ENCODE measurements around the gene RAB6A. TPM values are rescaled to one million over a fixed set of nuclear protein-coding genes. Genes with fewer than 3 reads are reported as not detected.
"Not testable (repeated sequence)": the region's sequence is repeated elsewhere in the genome, so short reads cannot be mapped to it uniquely, and the experiment has no call there.

The RAB6A gene
- total RNA-seq, 1 experiment from 2014 or later = 101 TPM

DNA sequence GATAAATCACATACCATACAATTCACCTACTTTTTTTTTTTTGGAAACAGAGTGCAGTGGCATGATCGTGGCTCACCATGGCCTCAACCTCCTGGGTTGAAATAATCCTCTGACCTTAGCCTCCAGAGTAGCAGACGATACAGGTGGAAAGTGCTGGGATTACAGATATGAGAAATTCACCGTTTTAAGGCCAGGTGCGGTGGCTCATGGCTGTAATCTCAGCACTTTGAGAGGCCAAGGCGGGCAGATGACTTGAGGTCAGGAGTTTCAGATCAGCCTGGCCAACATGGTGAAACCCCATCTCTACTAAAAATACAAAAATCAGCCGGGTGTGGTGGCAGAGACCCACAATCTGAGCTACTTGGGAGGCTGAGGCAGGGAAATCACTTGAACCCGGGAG lies 24.9 kb downstream of the RAB6A start:
- DNase-seq (ENCODE audit: low spot score); in situ Hi-C loops (cut with HindIII; ENCODE audit: low sequenced_read_pairs): not testable (repeated sequence)

DNA sequence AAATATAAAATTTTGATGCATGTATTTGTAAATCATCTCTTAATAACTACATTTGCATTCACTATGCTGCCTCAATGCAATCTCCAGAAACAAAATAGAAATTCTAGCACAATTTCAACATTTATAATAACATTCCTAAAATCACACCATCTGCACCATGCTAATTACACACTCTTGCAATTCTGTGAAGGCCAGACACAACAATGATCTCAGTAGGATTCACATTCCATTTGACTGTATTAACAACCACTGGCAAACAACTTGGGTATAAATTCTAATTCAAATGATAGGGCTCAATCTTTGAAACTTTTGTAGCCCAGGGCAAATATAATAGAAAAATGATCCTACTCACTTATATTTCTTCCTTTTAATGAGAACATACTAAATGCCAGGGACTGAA lies 25.9 kb downstream of the RAB6A start:
- in situ Hi-C loops (cut with HindIII; ENCODE audit: low sequenced_read_pairs) = no loop called here
- no peak for DNase-seq (ENCODE audit: low spot score)

DNA sequence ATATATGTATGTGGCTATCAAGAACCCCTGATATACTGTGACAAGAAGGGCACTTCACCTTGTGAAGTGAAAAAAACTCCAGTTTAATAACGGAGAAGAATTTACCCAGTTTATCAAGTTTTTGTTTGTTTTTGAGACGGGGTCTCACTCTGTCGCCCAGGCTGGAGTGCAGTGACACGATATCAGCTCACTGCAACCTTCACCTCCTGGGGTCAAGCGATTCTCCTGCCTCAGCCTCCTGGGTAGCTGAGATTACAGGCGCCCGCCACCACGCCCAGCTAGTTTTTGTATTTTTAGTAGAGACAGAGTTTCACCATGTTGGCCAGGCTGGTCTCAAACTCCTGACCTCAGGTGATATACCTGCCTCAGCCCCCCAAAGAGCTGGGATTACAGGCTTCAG lies 26.9 kb downstream of the RAB6A start:
- DNase-seq (ENCODE audit: low spot score); in situ Hi-C loops (cut with HindIII; ENCODE audit: low sequenced_read_pairs): not testable (repeated sequence)

DNA sequence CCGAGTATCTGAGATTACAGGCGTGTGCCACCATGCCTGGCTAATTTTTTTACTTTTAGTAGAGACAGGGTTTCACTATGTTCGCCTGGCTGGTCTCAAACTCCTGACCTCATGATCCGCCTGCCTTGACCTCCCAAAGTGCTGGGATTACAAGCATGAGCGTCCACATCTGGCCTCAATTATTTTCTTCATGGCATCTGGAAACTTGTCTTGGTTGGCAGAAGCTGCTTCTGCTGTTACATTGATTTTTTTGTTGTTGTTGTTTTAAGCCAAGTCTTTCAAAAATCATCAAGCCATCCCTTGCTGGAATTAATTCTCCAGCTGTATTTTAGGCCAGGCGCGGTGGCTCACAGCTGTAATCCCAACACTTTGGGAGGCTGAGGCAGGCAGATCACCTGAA lies 27.9 kb downstream of the RAB6A start:
- in situ Hi-C loops (cut with HindIII; ENCODE audit: low sequenced_read_pairs); DNase-seq (ENCODE audit: low spot score): not testable (repeated sequence)

DNA sequence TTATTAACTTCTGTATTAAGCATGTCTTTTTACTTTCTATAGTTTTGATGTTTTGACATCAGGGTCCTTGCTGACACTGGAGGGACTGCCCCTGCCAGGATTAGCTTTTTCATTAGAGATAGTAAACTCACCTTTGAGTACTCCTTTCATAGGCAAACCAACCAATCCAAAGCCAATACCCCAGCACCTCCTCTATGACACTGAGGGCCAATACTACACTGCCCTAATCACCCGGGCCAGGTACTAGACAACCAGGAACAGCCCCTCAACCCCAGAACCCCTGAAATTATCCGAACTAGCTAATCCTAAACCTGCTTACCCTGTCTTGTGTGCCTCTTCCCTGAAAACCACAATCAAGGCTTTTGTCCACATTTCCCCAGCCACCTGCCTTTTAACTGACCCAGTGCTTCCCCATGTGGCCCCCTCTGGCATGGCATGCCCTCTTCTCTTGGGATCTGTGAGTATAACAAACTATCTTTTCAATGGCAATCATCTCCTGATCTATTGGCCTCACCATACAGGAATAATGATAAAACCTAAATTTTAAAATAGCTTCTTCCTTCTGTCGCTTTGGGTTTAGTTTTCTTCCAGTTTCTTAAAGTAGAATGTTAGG lies 31.2 kb downstream of the RAB6A start:
- in situ Hi-C loops (cut with HindIII; ENCODE audit: low sequenced_read_pairs) = no loop called here
- no peak for DNase-seq (ENCODE audit: low spot score)

DNA sequence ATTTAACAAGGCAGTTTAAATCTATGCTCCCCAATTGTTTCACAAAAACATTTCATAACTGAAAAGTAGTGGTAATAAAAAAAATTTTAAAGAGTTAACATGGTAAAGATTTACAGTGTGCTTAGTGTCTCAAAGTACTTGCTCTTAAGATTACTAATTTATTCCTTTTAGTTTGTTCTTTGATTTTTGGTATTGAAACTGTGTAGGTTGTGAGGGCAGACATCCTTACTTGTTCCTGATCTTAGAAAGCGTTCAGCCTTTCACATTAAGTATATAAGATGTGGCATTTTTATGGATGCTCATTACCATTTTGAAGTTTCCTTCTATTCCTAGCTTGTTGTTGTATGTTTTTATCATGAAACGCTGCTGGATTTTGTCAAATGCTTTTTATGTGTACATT lies 32.9 kb downstream of the RAB6A start:
- in situ Hi-C loops (cut with HindIII; ENCODE audit: low sequenced_read_pairs) = no loop called here
- no peak for DNase-seq (ENCODE audit: low spot score)

DNA sequence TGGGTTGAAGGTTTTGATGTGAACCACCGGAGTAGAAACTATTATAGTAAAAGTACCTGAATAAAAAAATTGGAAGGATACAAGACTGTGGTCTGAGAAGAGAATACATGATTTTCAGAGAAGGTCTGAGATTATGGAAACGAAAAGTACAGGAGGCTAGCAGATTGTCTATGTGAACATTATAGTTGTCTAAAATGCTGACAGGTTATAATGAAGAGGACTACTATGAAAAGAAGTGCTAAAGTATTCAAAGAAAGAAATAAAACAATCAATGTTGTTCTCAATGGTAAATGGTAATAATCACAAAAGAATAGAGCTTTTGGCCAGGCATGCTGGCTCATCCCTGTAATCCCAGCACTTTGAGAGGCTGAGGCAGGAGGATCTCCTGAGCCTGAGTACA lies 34.0 kb downstream of the RAB6A start:
- in situ Hi-C loops (cut with HindIII; ENCODE audit: low sequenced_read_pairs) = no loop called here
- DNase-seq (ENCODE audit: low spot score) = no peak

DNA sequence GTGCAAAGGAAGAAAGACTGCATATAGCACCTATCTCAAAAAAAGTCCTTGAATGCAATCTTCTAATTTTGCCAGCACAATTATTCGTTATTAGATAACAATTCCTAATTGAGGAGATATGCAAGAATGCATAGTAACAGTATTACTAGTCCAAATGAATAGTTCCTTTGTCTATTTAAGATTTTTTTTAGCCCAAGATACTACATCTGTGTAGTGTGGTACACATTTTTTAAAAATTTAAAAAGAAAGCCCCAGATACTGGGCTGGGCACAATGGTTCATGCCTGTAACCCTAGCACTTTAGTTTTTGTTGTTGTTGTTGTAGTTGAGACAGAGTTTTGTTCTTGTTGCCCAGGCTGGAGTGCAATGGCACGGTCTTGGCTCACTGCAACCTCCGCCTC lies 43.7 kb downstream of the RAB6A start:
- DNase-seq (ENCODE audit: low spot score) = no peak
- in situ Hi-C loops (cut with HindIII; ENCODE audit: low sequenced_read_pairs) = no loop called here

DNA sequence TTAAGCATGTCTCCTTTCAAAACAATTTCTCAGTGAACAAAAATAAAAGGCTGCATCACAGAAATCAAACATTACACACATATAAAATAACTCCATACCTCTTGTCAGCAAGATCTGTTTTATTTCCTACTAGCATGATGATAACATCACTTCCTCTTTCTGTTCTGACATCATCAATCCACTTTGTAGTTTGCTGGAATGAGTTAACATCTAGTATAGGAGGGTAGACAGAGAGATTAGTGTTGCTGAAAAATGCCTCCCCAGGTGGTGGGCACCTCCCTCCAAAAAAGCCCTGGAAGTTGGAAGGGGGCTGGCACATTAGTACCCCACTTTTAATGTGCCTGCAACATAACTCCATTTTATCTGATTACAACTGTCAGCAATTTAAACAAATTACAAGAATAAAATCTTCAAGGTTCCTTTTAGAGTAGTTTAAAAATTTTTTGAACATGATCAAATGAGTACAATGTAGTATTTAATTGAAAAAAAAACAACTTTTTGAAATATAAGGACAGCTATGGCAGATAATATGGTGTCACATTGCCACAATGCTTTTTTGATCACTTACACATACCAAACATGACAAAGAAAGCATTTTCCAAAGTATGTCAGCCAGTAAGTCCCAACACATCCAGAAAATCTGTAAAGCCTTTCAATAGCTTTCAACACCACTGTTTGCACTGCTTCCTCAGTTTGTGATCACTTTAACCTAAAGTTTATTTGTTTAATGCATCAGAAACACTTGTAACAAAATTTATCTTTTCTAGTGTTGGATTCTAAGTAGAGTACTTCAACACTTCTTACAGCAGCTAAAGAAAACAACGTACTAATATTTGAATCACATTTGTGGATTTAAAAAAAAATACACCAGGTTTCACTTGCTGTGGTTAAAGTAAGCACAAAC lies 44.5 kb downstream of the RAB6A start:
- in situ Hi-C loops (cut with HindIII; ENCODE audit: low sequenced_read_pairs) = no loop called here
- DNase-seq (ENCODE audit: low spot score) = no peak

DNA sequence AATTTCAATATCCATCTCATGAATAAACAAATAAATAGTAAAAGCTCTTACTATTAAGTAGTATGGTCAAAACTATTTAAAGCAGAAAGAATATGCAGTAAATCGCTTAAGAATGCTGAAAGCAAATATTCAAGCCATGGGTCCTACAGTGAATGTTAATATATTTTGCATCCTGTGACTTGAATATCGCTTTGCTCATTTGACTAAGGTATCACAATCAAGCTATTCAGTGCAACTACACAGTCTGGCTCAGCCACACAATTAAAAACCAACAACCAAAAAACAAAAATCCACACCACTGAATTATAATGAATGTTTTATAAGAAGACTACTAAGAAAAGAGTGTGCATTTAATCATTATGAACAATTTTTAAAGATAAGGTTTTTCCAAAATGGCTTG lies 45.3 kb downstream of the RAB6A start:
- in situ Hi-C loops (cut with HindIII; ENCODE audit: low sequenced_read_pairs) = no loop called here
- no peak for DNase-seq (ENCODE audit: low spot score)

DNA sequence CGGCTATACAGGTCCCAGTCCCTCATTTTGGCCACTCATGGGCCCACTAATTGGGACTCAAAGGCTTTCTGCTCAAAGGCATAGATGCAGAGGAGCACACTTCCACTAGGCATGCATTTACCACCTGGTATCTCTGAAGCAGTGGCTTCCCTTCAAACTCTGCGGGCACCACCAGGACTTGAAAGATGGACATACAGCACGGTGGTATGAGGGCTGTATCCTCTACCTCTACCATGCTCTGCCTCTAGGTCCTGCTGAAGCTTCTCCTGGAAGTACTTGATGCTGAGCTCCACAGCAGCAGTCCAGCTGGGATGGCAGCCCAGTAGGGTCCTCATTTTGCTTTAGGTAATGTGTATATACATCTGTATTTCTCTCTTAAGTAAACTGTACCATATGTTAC lies 49.9 kb downstream of the RAB6A start:
- DNase-seq (ENCODE audit: low spot score) = no peak
- in situ Hi-C loops (cut with HindIII; ENCODE audit: low sequenced_read_pairs) = no loop called here

DNA sequence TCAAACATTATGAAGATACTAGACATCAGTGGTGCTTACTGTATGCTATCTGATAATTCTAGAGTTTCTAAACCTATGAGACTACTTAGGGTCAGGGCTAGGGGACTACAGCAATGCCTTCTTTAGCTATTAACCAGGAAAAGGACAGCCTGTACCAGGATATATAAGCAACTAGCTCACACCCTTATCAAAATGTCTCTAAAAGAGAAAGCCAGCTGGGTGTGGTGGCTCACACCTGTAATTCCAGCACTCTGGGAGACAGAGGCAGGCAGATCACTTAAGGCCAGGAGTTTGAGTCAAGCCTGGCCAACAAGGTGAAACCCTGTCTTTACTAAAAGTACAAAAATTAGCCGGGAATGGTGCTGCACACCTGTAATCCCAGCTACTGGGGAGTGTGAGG lies 55.8 kb downstream of the RAB6A start:
- in situ Hi-C loops (cut with HindIII; ENCODE audit: low sequenced_read_pairs) = no loop called here

DNA sequence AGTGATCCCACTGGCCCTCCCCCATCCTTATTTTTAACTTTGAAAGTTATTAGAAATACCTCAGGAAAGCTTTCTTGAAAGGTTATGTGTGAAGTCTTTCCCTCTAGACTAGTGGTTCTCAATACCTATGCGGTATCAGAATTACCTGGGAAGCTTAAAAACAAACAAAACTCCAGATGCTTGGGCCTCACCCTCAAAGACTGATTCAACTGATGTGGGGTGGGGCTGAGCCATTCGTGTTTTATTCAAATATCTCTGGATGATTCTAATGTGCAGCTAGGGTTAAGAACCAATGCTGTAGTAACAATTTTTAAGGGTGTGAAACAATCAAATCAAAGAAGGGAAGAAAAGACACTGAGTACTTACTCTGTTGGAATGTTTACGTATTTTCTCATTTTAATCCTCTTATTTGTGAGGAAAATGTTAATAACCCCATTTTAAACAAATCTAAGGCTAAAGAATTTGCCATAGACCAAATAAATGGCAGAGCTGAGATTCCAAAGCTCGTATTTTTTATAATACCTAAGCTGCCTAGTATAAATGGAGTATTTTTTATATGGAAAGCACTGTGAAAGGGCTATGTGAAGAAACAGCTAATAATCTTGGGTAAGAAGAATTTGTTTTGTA lies 66.9 kb downstream of the RAB6A start:
- no peak for DNase-seq (ENCODE audit: low spot score)
- in situ Hi-C loops (cut with HindIII; ENCODE audit: low sequenced_read_pairs) = no loop called here

More for the DNA sequence above, 55.8 kb downstream of the RAB6A start:
- no peak for DNase-seq (ENCODE audit: low spot score)

DNA sequence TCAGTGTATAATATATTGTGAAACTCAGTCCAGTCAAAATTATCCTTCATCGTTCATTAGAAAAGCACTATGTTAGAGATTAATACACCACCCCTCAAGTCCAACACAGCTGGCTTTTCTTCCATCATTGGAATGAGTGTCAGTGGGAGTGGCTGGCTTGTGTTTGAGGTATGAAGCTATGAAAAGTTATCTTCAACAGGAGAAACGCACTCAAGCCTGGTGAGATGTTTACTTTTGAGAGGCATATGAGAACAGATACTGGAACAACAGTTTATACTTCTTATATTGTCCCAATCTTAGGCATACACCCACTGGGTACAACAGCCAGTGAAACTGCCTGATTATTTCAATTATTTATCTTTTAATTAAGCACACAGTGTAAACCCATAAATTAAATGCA lies 80.2 kb downstream of the RAB6A start:
- DNase-seq (ENCODE audit: low spot score) = no peak
- in situ Hi-C loops (cut with HindIII; ENCODE audit: low sequenced_read_pairs) = no loop called here

DNA sequence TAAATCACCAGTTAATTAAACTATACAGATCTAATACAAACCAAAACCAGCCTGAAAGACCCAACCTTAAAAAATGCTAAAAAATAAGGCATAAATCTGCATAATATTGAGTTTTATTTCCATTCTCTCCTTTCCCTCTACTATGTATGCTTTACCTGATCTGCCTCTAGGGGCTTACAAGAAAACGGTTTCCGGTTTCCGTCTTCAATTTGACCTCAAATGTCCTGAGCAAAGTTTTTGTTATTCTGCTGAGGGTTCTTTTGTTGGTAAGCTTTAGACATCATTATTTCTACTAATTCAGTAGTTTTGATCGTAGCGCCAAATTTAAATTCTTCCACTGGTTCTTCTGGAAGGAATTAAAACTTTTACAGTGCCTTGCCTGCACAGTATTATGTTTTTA lies 84.3 kb downstream of the RAB6A start:
- in situ Hi-C loops (cut with HindIII; ENCODE audit: low sequenced_read_pairs); DNase-seq (ENCODE audit: low spot score): not testable (repeated sequence)

DNA sequence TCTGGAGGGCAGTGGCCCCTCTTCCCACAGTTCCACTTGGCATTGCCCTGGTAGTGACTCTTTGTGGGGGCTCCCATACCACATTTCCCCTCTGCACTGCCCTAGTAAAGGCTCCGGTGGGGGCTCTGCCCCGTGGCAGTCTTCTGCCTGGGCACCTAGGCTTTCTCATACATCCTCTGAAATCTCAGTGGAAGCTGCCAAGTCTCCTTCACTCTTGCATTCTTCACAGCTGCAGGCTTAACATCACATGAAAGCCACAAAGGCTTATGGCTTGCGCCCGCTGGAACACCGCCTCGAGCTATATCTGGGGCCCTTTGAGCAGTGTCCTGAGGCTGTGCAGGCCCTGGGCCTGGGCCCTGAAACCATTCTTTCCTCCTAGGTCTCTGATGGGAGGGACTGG lies 89.2 kb downstream of the RAB6A start:
- in situ Hi-C loops (cut with HindIII; ENCODE audit: low sequenced_read_pairs) = no loop called here
- DNase-seq (ENCODE audit: low spot score) = no peak

DNA sequence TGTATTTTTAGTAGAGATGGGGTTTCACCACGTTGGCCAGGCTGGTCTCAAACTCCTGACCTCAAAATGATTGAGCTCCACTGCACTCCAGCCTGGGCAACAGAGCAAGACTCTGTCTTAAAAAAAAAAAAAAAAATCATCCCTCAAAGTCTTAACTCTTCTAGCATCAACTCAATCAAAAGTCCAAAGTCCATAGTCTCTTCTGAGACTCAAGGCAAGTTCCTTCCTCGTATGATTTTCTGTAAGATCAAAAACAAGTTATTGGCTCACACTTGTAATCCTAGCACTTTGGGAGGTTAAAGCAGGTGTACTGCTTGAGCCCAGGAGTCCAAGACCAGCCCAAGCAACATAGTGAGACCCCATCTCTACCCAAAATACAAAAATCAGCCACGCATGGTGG lies 90.1 kb downstream of the RAB6A start:
- no peak for DNase-seq (ENCODE audit: low spot score)
- in situ Hi-C loops (cut with HindIII; ENCODE audit: low sequenced_read_pairs) = no loop called here

DNA sequence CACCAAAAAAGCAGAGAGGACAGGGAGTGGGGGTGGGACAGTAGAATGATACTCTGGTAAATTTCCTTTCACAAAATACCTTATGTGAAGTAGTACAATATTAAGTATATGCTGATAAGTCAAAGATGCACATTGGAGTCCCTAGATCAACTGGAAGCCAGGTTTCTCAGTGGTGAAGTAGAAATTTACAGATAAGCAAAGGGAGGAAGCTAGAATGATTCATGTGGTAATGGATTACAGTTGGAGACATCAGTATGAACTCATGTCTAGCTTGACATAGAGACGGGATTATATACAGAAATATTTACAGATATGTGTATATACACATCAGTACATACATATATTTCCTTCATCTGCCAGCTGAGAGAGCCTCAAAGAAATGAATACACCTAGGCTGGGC lies 93.0 kb downstream of the RAB6A start:
- in situ Hi-C loops (cut with HindIII; ENCODE audit: low sequenced_read_pairs) = no loop called here

DNA sequence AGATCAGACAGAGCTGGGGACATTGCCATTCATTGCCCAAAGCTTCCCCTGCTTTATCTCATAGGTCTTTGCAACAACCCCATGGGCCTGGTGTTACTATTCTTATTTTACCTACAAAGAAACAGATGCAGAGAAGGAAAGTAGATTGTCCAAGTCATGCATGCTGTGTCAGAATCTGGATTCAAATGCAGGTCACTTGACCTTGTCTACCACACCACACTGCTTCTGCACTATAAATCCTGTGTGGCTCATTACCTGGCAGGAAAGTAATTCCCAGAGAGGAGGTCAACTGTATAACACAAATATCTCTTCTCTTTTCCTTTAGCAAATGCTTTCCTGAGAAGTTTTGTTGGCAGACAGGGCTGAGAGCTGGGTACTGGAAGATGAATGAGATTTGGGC lies 96.0 kb downstream of the RAB6A start:
- no peak for DNase-seq (ENCODE audit: low spot score)
- in situ Hi-C loops (cut with HindIII; ENCODE audit: low sequenced_read_pairs) = no loop called here

More for the DNA sequence above, 93.0 kb downstream of the RAB6A start:
- no peak for DNase-seq (ENCODE audit: low spot score)

Data from G401 (cell line).